DOHH2 (cell line): ENCODE data around the gene ZNF462.

Experiments used
- H3F3A ChIP-seq: fragments of 200-600 bp; sonication (generic), shearing (Covaris generic); 2 replicates; pipeline ENCODE4 v1.6.0; 2016; ENCODE audit warnings: antibody characterized with exemption, mild to moderate bottlenecking; ENCODE audit not compliant: control insufficient read depth, insufficient read depth
- H3K27ac ChIP-seq: fragments of 200-600 bp; sonication (generic); 2 replicates; pipeline ENCODE4 v1.5.1; 2014; ENCODE audit warnings: low read depth, mild to moderate bottlenecking, low read length, moderate library complexity
- H3K27me3 ChIP-seq: fragments of 200-600 bp; sonication (generic); 2 replicates; pipeline ENCODE4 v1.6.1; 2014; ENCODE audit warnings: mild to moderate bottlenecking, low read length, mixed read lengths; ENCODE audit not compliant: control insufficient read depth
- H3K36me3 ChIP-seq: fragments of 200-600 bp; sonication (generic); 2 replicates; pipeline ENCODE4 v1.6.1; 2014; ENCODE audit warnings: mild to moderate bottlenecking, low read length, moderate library complexity, mixed read lengths; ENCODE audit not compliant: control insufficient read depth
- H3K4me1 ChIP-seq: fragments of 200-600 bp; sonication (generic); 2 replicates; pipeline ENCODE4 v1.6.1; 2014; ENCODE audit warnings: mild to moderate bottlenecking, low read length, mixed read lengths; ENCODE audit not compliant: control insufficient read depth
- H3K4me2 ChIP-seq: fragments of 200-600 bp; sonication (generic); 2 replicates; pipeline ENCODE4 v1.6.0; 2014; ENCODE audit warnings: mild to moderate bottlenecking, low read length, moderate library complexity
- H3K4me3 ChIP-seq: fragments of 200-600 bp; sonication (generic); 2 replicates; pipeline ENCODE4 v1.5.1; 2014; ENCODE audit warnings: mild to moderate bottlenecking, low read length, mixed read lengths
- H3K79me2 ChIP-seq: fragments of 200-600 bp; sonication (generic); 2 replicates; pipeline ENCODE4 v1.6.1; 2014; ENCODE audit warnings: mild to moderate bottlenecking, low read length, mixed read lengths; ENCODE audit not compliant: control insufficient read depth
- H3K9me2 ChIP-seq: fragments of 200-600 bp; sonication (generic); replicated peaks from 2 replicates; pipeline ENCODE4 v1.6.1; 2014; ENCODE audit warnings: mild to moderate bottlenecking, low read length, mixed read lengths; ENCODE audit not compliant: control insufficient read depth
- H3K9me3 ChIP-seq: fragments of 200-600 bp; sonication (generic); 2 replicates; pipeline ENCODE4 v1.6.1; 2014; ENCODE audit warnings: antibody characterized with exemption, low read length, mixed read lengths; ENCODE audit not compliant: control insufficient read depth, insufficient read depth
- H4K20me1 ChIP-seq: fragments of 200-600 bp; sonication (generic); 2 replicates; pipeline ENCODE4 v1.6.0; 2014; ENCODE audit warnings: low read depth, mild to moderate bottlenecking, antibody characterized with exemption, low read length, moderate library complexity; ENCODE audit not compliant: control insufficient read depth, insufficient read depth
- EZH2phosphoT487 ChIP-seq: fragments of 200-600 bp; sonication (generic); IDR thresholded peaks from 2 replicates; pipeline ENCODE4 v1.6.1; 2017; ENCODE audit warnings: borderline replicate concordance, mild to moderate bottlenecking, antibody characterized with exemption, low read length, moderate library complexity, mixed read lengths
- TF ChIP-seq, protein P1 (sequence below): fragments of 200-600 bp; sonication (generic); IDR thresholded peaks from one replicate; pipeline ENCODE4 v1.5.1; 2014; ENCODE audit warnings: antibody characterized with exemption, mild to moderate bottlenecking, low read depth, low read length; ENCODE audit not compliant: poor library complexity, severe bottlenecking

ZNF462 gene

DNA sequence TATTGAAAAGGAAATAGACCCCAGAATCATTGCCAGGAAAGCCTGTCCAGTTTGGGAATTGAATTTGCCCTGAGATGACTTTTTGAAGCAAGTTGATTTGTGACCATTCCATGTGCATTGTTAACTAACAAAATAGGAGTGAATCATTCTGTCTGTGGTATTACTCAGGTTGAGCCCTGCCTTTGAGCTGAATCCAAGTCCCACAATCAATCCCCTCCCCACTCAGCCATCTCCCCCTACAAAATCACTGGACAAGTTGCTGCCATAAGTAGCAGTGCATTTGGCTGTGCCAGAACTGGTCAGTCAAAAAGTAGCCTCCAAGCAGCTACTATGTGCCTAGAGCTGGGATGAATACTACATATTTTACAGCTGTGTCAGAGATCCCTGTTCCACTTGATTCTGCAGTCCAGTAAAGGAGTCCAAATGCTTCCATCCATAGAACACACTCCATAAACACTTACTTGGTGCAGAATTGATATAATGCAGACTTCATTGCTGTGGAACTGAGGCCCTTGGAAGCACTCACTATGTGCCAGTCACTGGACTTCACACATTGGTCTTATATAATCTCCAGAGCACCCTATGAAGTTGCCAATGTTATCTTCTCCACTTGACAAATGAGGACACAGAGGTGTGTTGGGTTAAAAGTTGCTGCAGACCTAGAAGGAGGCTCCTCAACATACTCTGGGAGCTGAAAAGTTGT is 96.1 kb downstream of the ZNF462 start:
- no peaks in the 10 kb centered on the region for H4K20me1 ChIP-seq
- H3K4me3 ChIP-seq: no peak overlapping the region
- H3K4me1 ChIP-seq: no peaks in the 10 kb centered on the region
- H3K36me3 ChIP-seq: no peaks in the 10 kb centered on the region
- no peaks in the 10 kb centered on the region for H3K9me2 ChIP-seq
- no peak overlapping the region for H3K4me2 ChIP-seq
- no peaks in the 10 kb centered on the region for H3K79me2 ChIP-seq
- no peak overlapping the region for H3K27ac ChIP-seq
- peaks cover 3% of the 10 kb centered on the region; the same call in 1 of the 2 replicates for H3K27me3 ChIP-seq
- no peaks in the 10 kb centered on the region for H3K9me3 ChIP-seq
- no peak for TF ChIP-seq EZH2phosphoT487
- TF ChIP-seq, protein P1, sequence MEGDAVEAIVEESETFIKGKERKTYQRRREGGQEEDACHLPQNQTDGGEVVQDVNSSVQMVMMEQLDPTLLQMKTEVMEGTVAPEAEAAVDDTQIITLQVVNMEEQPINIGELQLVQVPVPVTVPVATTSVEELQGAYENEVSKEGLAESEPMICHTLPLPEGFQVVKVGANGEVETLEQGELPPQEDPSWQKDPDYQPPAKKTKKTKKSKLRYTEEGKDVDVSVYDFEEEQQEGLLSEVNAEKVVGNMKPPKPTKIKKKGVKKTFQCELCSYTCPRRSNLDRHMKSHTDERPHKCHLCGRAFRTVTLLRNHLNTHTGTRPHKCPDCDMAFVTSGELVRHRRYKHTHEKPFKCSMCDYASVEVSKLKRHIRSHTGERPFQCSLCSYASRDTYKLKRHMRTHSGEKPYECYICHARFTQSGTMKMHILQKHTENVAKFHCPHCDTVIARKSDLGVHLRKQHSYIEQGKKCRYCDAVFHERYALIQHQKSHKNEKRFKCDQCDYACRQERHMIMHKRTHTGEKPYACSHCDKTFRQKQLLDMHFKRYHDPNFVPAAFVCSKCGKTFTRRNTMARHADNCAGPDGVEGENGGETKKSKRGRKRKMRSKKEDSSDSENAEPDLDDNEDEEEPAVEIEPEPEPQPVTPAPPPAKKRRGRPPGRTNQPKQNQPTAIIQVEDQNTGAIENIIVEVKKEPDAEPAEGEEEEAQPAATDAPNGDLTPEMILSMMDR: no peak
- no peaks in the 10 kb centered on the region for H3F3A ChIP-seq

DNA sequence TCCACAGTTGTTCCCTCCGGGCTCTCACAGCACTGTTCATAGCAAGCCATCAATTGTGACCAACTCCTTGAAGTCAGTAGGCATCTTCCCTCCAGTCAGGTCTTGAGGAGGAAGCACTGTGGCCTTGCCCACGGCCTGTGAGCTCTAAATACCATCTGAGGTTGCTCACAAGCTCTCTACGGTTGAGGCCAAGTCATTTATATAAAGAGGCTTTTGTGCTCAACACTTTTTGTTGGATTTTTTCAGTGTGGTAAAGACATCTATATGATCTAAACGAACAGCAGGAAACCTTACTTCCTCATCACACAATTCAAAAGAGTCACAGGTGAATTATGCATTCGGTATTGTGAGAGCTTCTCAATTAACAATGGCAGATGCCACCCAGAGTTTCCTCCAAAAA is 97.3 kb downstream of the ZNF462 start:
- Histone ChIP-seq H3K79me2 (no peaks in the 10 kb centered on the region), H3K9me2 (no peaks in the 10 kb centered on the region), H3K36me3 (no peaks in the 10 kb centered on the region), H4K20me1 (no peaks in the 10 kb centered on the region), H3K4me3 (no peak overlapping the region), H3F3A (no peaks in the 10 kb centered on the region), H3K27me3 (peaks cover 3% of the 10 kb centered on the region; the same call in 1 of the 2 replicates), H3K4me1 (no peaks in the 10 kb centered on the region), H3K27ac (no peak overlapping the region), H3K9me3 (no peaks in the 10 kb centered on the region), H3K4me2 (no peak overlapping the region)
- no peak for TF ChIP-seq EZH2phosphoT487
- TF ChIP-seq, protein P1: no peak

DNA sequence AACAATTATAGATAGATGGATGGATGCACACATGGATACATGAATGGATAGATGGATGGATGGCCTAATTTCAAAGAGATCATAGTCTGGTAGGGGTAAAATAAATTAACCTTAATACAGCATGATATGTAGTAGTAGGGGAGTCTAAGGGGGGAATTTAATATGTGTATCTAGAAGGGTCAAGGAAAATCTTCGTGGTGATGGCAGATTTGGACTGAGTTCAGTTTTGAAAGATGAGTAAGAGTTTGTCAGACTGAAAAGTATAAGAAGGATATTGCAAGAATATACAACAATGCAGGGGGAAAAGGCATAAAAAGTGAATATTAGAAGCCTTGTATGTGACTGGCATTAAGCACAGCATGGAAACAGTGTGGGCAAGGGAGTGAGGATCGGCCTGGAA is 98.7 kb downstream of the ZNF462 start:
- Histone ChIP-seq H3K9me3 (no peaks in the 10 kb centered on the region), H3K4me3 (no peak overlapping the region), H3K79me2 (no peaks in the 10 kb centered on the region), H4K20me1 (no peaks in the 10 kb centered on the region), H3F3A (no peaks in the 10 kb centered on the region), H3K9me2 (no peaks in the 10 kb centered on the region), H3K27me3 (peaks cover 3% of the 10 kb centered on the region; the same call in 1 of the 2 replicates), H3K36me3 (no peaks in the 10 kb centered on the region), H3K27ac (no peak overlapping the region), H3K4me2 (no peak overlapping the region), H3K4me1 (no peaks in the 10 kb centered on the region)
- TF ChIP-seq EZH2phosphoT487: no peak
- TF ChIP-seq, protein P1: no peak
